NT2/D1 (cell line): ENCODE measurements around the gene CREB1.

Experiments
- SUZ12 ChIP-seq: IDR thresholded peaks from 2 replicates; pipeline ENCODE4 v1.6.1; 2011; ENCODE audit not compliant: insufficient read length, insufficient read depth; ENCODE audit errors: extremely low read depth
- YY1 ChIP-seq: IDR thresholded peaks from 2 replicates; pipeline ENCODE4 v1.6.1; 2011; ENCODE audit not compliant: insufficient read length, insufficient read depth
- ZNF274 ChIP-seq: IDR thresholded peaks from 2 replicates; pipeline ENCODE4 v1.6.1; 2011; ENCODE audit warnings: mild to moderate bottlenecking, low read depth, low read length

GRCh38 chr2:207484444-207485391 is 45.0 kb upstream of the CREB1 start:
- TF ChIP-seq YY1 (no peak), ZNF274 (no peak), SUZ12 (no peak)
